ENCODE results near the gene ATG10. TPM values are rescaled to one million over a fixed set of nuclear protein-coding genes. Genes with fewer than 3 reads are reported as not detected.
"Not testable (repeated sequence)": the region's sequence is repeated elsewhere in the genome, so short reads cannot be mapped to it uniquely, and the experiment has no call there.

Gene ATG10
- total RNA-seq, 1 donor from 2014 or later: 4.3 TPM

- no peak overlapping the region for H3K27ac ChIP-seq (ENCODE audit: low read depth, low read length)
- H3K4me1 ChIP-seq (ENCODE audit: insufficient read depth, low read length): no peaks in the 10 kb centered on the region
- H4K20me1 ChIP-seq (ENCODE audit: insufficient read depth, low read length): no peaks in the 10 kb centered on the region
- no peaks in the 10 kb centered on the region for H3K79me2 ChIP-seq (ENCODE audit: insufficient read depth, low read length)
- FAIRE-seq (no peak), DNase-seq (ENCODE audit: low read depth) (peak; percentile 6)
- Mint-ChIP-seq H3K27ac (ENCODE audit: unreplicated experiment) (no peak overlapping the region), H3K36me3 (ENCODE audit: low read depth, unreplicated experiment) (no peaks in the 10 kb centered on the region), H3K27me3 (ENCODE audit: low read depth, unreplicated experiment) (no peaks in the 10 kb centered on the region), H3K4me1 (ENCODE audit: low read depth, unreplicated experiment) (peaks cover 28% of the 10 kb centered on the region), H3K9me3 (ENCODE audit: unreplicated experiment) (no peaks in the 10 kb centered on the region), H3K4me3 (ENCODE audit: unreplicated experiment) (no peak overlapping the region)
- no peaks in the 10 kb centered on the region for H3K27me3 ChIP-seq (ENCODE audit: insufficient read depth, low read length)
- TF ChIP-seq, protein P1, sequence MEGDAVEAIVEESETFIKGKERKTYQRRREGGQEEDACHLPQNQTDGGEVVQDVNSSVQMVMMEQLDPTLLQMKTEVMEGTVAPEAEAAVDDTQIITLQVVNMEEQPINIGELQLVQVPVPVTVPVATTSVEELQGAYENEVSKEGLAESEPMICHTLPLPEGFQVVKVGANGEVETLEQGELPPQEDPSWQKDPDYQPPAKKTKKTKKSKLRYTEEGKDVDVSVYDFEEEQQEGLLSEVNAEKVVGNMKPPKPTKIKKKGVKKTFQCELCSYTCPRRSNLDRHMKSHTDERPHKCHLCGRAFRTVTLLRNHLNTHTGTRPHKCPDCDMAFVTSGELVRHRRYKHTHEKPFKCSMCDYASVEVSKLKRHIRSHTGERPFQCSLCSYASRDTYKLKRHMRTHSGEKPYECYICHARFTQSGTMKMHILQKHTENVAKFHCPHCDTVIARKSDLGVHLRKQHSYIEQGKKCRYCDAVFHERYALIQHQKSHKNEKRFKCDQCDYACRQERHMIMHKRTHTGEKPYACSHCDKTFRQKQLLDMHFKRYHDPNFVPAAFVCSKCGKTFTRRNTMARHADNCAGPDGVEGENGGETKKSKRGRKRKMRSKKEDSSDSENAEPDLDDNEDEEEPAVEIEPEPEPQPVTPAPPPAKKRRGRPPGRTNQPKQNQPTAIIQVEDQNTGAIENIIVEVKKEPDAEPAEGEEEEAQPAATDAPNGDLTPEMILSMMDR (IDR thresholded peaks at IDR 0.05; ENCODE audit: insufficient read depth, low read depth, low read length): peak; percentile 25
- TF ChIP-seq EZH2 (IDR thresholded peaks at IDR 0.05; ENCODE audit: insufficient read depth, low read length): no peak
- no peaks in the 10 kb centered on the region for H3K36me3 ChIP-seq (ENCODE audit: insufficient read depth, low read length)
- no peak overlapping the region for H3K4me2 ChIP-seq (ENCODE audit: low read length)
- no peak overlapping the region for H2AFZ ChIP-seq (ENCODE audit: low read depth, low read length)
- no peaks in the 10 kb centered on the region for H3K9me3 ChIP-seq (ENCODE audit: insufficient read depth, low read depth, low read length)
- H3K9ac ChIP-seq (ENCODE audit: low read length): no peak overlapping the region
- H3K4me3 ChIP-seq (ENCODE audit: insufficient read depth, low read depth, low read length): no peak overlapping the region
Observed at GRCh38 chr5:82107267-82107666, 135.4 kb downstream of the ATG10 start.

- H3K27ac Mint-ChIP-seq (ENCODE audit: unreplicated experiment): no peak overlapping the region
- peaks cover 28% of the 10 kb centered on the region for H3K4me1 Mint-ChIP-seq (ENCODE audit: low read depth, unreplicated experiment)
Observed at GRCh38 chr5:82109013-82109412, 137.2 kb downstream of the ATG10 start.

DNA sequence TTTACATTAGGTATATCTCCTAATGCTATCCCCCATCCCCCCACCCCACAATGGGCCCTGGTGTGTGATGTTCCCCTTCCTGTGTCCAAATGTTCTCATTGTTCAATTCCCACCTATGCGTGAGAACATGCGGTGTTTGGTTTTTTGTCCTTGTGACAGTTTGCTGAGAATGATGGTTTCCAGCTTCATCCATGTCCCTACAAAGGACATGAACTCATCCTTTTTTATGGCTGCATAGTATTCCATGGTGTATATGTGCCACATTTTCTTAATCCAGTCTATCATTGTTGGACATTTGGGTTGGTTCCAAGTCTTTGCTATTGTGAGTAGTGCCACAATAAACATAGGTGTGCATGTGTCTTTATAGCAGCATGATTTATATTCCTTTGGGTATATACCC is 138.1 kb downstream of the ATG10 start:
- not testable (repeated sequence) for H3K36me3 Mint-ChIP-seq (ENCODE audit: low read depth, unreplicated experiment); H4K20me1 ChIP-seq (ENCODE audit: insufficient read depth, low read length); H3K9me3 ChIP-seq (ENCODE audit: insufficient read depth, low read depth, low read length); H3K79me2 ChIP-seq (ENCODE audit: insufficient read depth, low read length); H2AFZ ChIP-seq (ENCODE audit: low read depth, low read length); H3K9ac ChIP-seq (ENCODE audit: low read length); H3K4me3 Mint-ChIP-seq (ENCODE audit: unreplicated experiment); H3K4me3 ChIP-seq (ENCODE audit: insufficient read depth, low read depth, low read length); DNase-seq (ENCODE audit: low read depth); H3K27ac ChIP-seq (ENCODE audit: low read depth, low read length); H3K27me3 Mint-ChIP-seq (ENCODE audit: low read depth, unreplicated experiment); H3K4me1 ChIP-seq (ENCODE audit: insufficient read depth, low read length); FAIRE-seq; H3K9me3 Mint-ChIP-seq (ENCODE audit: unreplicated experiment); H3K27ac Mint-ChIP-seq (ENCODE audit: unreplicated experiment); H3K4me2 ChIP-seq (ENCODE audit: low read length); H3K36me3 ChIP-seq (ENCODE audit: insufficient read depth, low read length); H3K27me3 ChIP-seq (ENCODE audit: insufficient read depth, low read length)
- peaks cover 28% of the 10 kb centered on the region for H3K4me1 Mint-ChIP-seq (ENCODE audit: low read depth, unreplicated experiment)

More at GRCh38 chr5:82109013-82109412, 137.2 kb downstream of the ATG10 start:
- Mint-ChIP-seq H3K9me3 (ENCODE audit: unreplicated experiment) (no peaks in the 10 kb centered on the region), H3K4me3 (ENCODE audit: unreplicated experiment) (no peak overlapping the region), H3K36me3 (ENCODE audit: low read depth, unreplicated experiment) (no peaks in the 10 kb centered on the region), H3K27me3 (ENCODE audit: low read depth, unreplicated experiment) (no peaks in the 10 kb centered on the region)
- Histone ChIP-seq H3K9ac (ENCODE audit: low read length) (no peak overlapping the region), H3K27me3 (ENCODE audit: insufficient read depth, low read length) (no peaks in the 10 kb centered on the region), H3K79me2 (ENCODE audit: insufficient read depth, low read length) (no peaks in the 10 kb centered on the region), H3K27ac (ENCODE audit: low read depth, low read length) (no peak overlapping the region), H4K20me1 (ENCODE audit: insufficient read depth, low read length) (no peaks in the 10 kb centered on the region), H3K4me3 (ENCODE audit: insufficient read depth, low read depth, low read length) (no peak overlapping the region), H2AFZ (ENCODE audit: low read depth, low read length) (no peak overlapping the region), H3K4me2 (ENCODE audit: low read length) (no peak overlapping the region), H3K9me3 (ENCODE audit: insufficient read depth, low read depth, low read length) (no peaks in the 10 kb centered on the region), H3K4me1 (ENCODE audit: insufficient read depth, low read length) (no peaks in the 10 kb centered on the region), H3K36me3 (ENCODE audit: insufficient read depth, low read length) (no peaks in the 10 kb centered on the region)
- no peak for FAIRE-seq
- TF ChIP-seq, protein P1 (IDR thresholded peaks at IDR 0.05; ENCODE audit: insufficient read depth, low read depth, low read length): no peak
- no peak for TF ChIP-seq EZH2 (IDR thresholded peaks at IDR 0.05; ENCODE audit: insufficient read depth, low read length)
- DNase-seq (ENCODE audit: low read depth): no peak

All from astrocyte (in vitro differentiated cells and primary cell).